ENCODE measurements around the gene WDFY3. TPM values are rescaled to one million over a fixed set of nuclear protein-coding genes. Genes with fewer than 3 reads are reported as not detected.

Gene WDFY3
- total and polyA plus RNA-seq, 2 experiments from 2014 or later: 8.0 to 89.0 TPM

DNA sequence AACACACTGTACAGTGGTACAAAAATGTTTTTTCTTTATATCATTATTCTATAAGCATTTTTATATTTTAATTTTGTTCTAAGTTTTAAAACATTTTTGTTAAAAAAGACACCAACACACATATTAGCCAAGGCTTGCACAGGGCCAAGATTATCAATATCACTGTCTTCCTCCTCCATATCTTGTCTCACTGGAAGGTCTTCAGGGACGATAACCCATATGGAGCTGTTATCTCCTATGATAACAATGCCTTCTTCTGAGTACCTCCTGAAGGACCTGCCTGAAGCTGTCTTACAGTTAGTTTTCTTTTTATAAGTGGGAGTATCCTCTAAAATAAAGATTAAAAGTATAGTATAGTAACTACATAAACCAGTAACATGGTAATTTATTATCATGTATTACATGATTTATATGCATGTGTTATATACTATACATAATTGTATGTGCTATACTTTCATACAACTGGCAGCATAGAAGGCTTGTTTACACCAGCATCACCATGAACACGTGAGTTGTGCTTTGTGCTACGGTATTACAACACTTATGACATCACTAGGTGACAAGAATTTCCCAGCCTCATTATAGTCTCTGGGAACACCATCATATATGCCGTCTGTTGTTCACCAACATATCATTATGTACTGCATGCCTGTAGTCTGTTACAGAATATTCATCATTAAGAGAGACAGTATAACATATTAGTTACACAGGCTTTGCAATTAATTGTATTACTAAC is 90.7 kb downstream of the WDFY3 start:
- Histone ChIP-seq H3K4me1 (ENCODE audit: insufficient read depth) (peaks cover 20% of the 10 kb centered on the region), H3K9me2 (ENCODE audit: insufficient read depth) (no peaks in the 10 kb centered on the region), H3K4me3 (no peak overlapping the region), H3K79me2 (replicated peaks; ENCODE audit: insufficient read depth) (peaks cover 13% of the 10 kb centered on the region; the same call in 1 of the 2 replicates), H3K27ac (ENCODE audit: low read depth) (no peak overlapping the region), H3F3A (replicated peaks; ENCODE audit: low read depth) (no peaks in the 10 kb centered on the region), H3K4me2 (no peak overlapping the region), H2AFZ (no peak overlapping the region), H3K36me3 (ENCODE audit: insufficient read depth) (no peaks in the 10 kb centered on the region), H3K27me3 (ENCODE audit: insufficient read depth) (no peaks in the 10 kb centered on the region), H4K20me1 (replicated peaks; ENCODE audit: insufficient read depth) (no peaks in the 10 kb centered on the region; the same call in 1 of the 2 replicates)
- H3K4me1 Mint-ChIP-seq: peaks cover 29% of the 10 kb centered on the region
- ATAC-seq (no peak), DNase-seq (ENCODE audit: low spot score) (no peak)
- H3K9me3 Mint-ChIP-seq: no peaks in the 10 kb centered on the region
- no peaks in the 10 kb centered on the region for H3K27me3 Mint-ChIP-seq (ENCODE audit: insufficient read depth, low read depth, poor library complexity)
- no peak overlapping the region for H3K4me3 Mint-ChIP-seq
- H3K27ac Mint-ChIP-seq: no peak overlapping the region
- no peak for TF ChIP-seq ZNF114 (CRISPR knock-in tag; IDR thresholded peaks at IDR 0.05)
- no peak for TF ChIP-seq POLR2AphosphoS5 (IDR thresholded peaks at IDR 0.05; ENCODE audit: low read depth)
- TF ChIP-seq STAT1 (IDR thresholded peaks at IDR 0.05; ENCODE audit: unreplicated experiment): no peak
- TF ChIP-seq CREB1 (CRISPR knock-in tag; IDR thresholded peaks at IDR 0.05; ENCODE audit: low read depth): no peak
- no peak for TF ChIP-seq EZH2 (IDR thresholded peaks at IDR 0.05; ENCODE audit: low read depth, unreplicated experiment)
- TF ChIP-seq ZNF462 (CRISPR knock-in tag; IDR thresholded peaks at IDR 0.05): no peak
- TF ChIP-seq NANOG (IDR thresholded peaks at IDR 0.05; ENCODE audit: borderline replicate concordance): no peak
- no peak for TF ChIP-seq ZNF331 (CRISPR knock-in tag; IDR thresholded peaks at IDR 0.05; ENCODE audit: low read depth)
- TF ChIP-seq JUNB (IDR thresholded peaks at IDR 0.05; ENCODE audit: unreplicated experiment): no peak
- no peak for TF ChIP-seq EZH2phosphoT487 (IDR thresholded peaks at IDR 0.05; ENCODE audit: unreplicated experiment)
- TF ChIP-seq ETS1 (IDR thresholded peaks at IDR 0.05): no peak
- TF ChIP-seq, protein P1, sequence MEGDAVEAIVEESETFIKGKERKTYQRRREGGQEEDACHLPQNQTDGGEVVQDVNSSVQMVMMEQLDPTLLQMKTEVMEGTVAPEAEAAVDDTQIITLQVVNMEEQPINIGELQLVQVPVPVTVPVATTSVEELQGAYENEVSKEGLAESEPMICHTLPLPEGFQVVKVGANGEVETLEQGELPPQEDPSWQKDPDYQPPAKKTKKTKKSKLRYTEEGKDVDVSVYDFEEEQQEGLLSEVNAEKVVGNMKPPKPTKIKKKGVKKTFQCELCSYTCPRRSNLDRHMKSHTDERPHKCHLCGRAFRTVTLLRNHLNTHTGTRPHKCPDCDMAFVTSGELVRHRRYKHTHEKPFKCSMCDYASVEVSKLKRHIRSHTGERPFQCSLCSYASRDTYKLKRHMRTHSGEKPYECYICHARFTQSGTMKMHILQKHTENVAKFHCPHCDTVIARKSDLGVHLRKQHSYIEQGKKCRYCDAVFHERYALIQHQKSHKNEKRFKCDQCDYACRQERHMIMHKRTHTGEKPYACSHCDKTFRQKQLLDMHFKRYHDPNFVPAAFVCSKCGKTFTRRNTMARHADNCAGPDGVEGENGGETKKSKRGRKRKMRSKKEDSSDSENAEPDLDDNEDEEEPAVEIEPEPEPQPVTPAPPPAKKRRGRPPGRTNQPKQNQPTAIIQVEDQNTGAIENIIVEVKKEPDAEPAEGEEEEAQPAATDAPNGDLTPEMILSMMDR (conservative IDR thresholded peaks at IDR 0.05; ENCODE audit: low read depth in 2 of 2): no peak
- TF ChIP-seq, protein P2, sequence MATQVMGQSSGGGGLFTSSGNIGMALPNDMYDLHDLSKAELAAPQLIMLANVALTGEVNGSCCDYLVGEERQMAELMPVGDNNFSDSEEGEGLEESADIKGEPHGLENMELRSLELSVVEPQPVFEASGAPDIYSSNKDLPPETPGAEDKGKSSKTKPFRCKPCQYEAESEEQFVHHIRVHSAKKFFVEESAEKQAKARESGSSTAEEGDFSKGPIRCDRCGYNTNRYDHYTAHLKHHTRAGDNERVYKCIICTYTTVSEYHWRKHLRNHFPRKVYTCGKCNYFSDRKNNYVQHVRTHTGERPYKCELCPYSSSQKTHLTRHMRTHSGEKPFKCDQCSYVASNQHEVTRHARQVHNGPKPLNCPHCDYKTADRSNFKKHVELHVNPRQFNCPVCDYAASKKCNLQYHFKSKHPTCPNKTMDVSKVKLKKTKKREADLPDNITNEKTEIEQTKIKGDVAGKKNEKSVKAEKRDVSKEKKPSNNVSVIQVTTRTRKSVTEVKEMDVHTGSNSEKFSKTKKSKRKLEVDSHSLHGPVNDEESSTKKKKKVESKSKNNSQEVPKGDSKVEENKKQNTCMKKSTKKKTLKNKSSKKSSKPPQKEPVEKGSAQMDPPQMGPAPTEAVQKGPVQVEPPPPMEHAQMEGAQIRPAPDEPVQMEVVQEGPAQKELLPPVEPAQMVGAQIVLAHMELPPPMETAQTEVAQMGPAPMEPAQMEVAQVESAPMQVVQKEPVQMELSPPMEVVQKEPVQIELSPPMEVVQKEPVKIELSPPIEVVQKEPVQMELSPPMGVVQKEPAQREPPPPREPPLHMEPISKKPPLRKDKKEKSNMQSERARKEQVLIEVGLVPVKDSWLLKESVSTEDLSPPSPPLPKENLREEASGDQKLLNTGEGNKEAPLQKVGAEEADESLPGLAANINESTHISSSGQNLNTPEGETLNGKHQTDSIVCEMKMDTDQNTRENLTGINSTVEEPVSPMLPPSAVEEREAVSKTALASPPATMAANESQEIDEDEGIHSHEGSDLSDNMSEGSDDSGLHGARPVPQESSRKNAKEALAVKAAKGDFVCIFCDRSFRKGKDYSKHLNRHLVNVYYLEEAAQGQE (IDR thresholded peaks at IDR 0.05; ENCODE audit: unreplicated experiment): no peak
- H3K36me3 Mint-ChIP-seq (ENCODE audit: low read depth): no peaks in the 10 kb centered on the region
